Measurements from ENCODE around the gene RASGRF2.
"Not testable (repeated sequence)": the region's sequence is repeated elsewhere in the genome, so short reads cannot be mapped to it uniquely, and the experiment has no call there.

- TF ChIP-seq, protein P1, sequence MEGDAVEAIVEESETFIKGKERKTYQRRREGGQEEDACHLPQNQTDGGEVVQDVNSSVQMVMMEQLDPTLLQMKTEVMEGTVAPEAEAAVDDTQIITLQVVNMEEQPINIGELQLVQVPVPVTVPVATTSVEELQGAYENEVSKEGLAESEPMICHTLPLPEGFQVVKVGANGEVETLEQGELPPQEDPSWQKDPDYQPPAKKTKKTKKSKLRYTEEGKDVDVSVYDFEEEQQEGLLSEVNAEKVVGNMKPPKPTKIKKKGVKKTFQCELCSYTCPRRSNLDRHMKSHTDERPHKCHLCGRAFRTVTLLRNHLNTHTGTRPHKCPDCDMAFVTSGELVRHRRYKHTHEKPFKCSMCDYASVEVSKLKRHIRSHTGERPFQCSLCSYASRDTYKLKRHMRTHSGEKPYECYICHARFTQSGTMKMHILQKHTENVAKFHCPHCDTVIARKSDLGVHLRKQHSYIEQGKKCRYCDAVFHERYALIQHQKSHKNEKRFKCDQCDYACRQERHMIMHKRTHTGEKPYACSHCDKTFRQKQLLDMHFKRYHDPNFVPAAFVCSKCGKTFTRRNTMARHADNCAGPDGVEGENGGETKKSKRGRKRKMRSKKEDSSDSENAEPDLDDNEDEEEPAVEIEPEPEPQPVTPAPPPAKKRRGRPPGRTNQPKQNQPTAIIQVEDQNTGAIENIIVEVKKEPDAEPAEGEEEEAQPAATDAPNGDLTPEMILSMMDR (IDR thresholded peaks at IDR 0.05; ENCODE audit: low read depth, low read length): not testable (repeated sequence)
- TF ChIP-seq POLR2A (IDR thresholded peaks at IDR 0.05; ENCODE audit: extremely low read depth, insufficient read length): not testable (repeated sequence)
- TF ChIP-seq, protein P2, sequence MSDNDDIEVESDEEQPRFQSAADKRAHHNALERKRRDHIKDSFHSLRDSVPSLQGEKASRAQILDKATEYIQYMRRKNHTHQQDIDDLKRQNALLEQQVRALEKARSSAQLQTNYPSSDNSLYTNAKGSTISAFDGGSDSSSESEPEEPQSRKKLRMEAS (IDR thresholded peaks at IDR 0.05; ENCODE audit: low read depth, low read length): not testable (repeated sequence)
Observed at GRCh38 chr5:81030236-81031034, 70.3 kb downstream of the RASGRF2 start.
